HG03025 (cell line): ENCODE measurements around the gene GCKR.
"Not testable (repeated sequence)": the region's sequence is repeated elsewhere in the genome, so short reads cannot be mapped to it uniquely, and the experiment has no call there.

ENCODE experiments used
- ATAC-seq: cut with Tn5 transposase; IDR thresholded peaks from one replicate; pipeline ENCODE4 v1.9.1; 2021; ENCODE audit warnings: mild to moderate bottlenecking, moderate library complexity; ENCODE audit not compliant: unreplicated experiment, low FRiP score

The GCKR gene

GRCh38 chr2:27506587-27506986 lies 9.9 kb downstream of the GCKR start:
- ATAC-seq: no peak

- ATAC-seq: no peak
Measured at GRCh38 chr2:27507293-27507692, 10.7 kb downstream of the GCKR start.

- no peak for ATAC-seq
Measured at GRCh38 chr2:27509326-27509725, 12.7 kb downstream of the GCKR start.

- no peak for ATAC-seq
Measured at GRCh38 chr2:27518113-27518781, 21.6 kb downstream of the GCKR start.

GRCh38 chr2:27518782-27519113 lies 22.1 kb downstream of the GCKR start:
- ATAC-seq: no peak

- ATAC-seq: no peak
Measured at GRCh38 chr2:27520316-27520715, 23.7 kb downstream of the GCKR start.

- ATAC-seq: no peak
Measured at GRCh38 chr2:27522400-27522945, 25.8 kb downstream of the GCKR start.

- ATAC-seq: no peak
Measured at GRCh38 chr2:27527182-27527581, 30.5 kb downstream of the GCKR start.

GRCh38 chr2:27531983-27532382 lies 35.3 kb downstream of the GCKR start:
- ATAC-seq: no peak

- no peak for ATAC-seq
Measured at GRCh38 chr2:27537287-27537686, 40.6 kb downstream of the GCKR start.

GRCh38 chr2:27538839-27539450 lies 42.3 kb downstream of the GCKR start:
- not testable (repeated sequence) for ATAC-seq

GRCh38 chr2:27539649-27540048 lies 43.0 kb downstream of the GCKR start:
- ATAC-seq: not testable (repeated sequence)

- no peak for ATAC-seq
Measured at GRCh38 chr2:27544143-27544821, 47.6 kb downstream of the GCKR start.

- no peak for ATAC-seq
Measured at GRCh38 chr2:27545348-27546141, 48.9 kb downstream of the GCKR start.

GRCh38 chr2:27549303-27549702 lies 52.7 kb downstream of the GCKR start:
- ATAC-seq: no peak

- no peak for ATAC-seq
Measured at GRCh38 chr2:27551514-27551913, 54.9 kb downstream of the GCKR start.

GRCh38 chr2:27552941-27553340 lies 56.3 kb downstream of the GCKR start:
- ATAC-seq: no peak

GRCh38 chr2:27554451-27554850 lies 57.8 kb downstream of the GCKR start:
- ATAC-seq: not testable (repeated sequence)

- ATAC-seq: no peak
Measured at GRCh38 chr2:27559228-27559627, 62.6 kb downstream of the GCKR start.

GRCh38 chr2:27561060-27561459 lies 64.4 kb downstream of the GCKR start:
- ATAC-seq: no peak

GRCh38 chr2:27566628-27567027 lies 70.0 kb downstream of the GCKR start:
- ATAC-seq: no peak
